Pulmonary artery endothelial cell (primary cell): ENCODE measurements around the gene CSMD2. TPM values are rescaled to one million over a fixed set of nuclear protein-coding genes. Genes with fewer than 3 reads are reported as not detected.

Source experiments
- DNase-seq: peaks from one replicate; pipeline ENCODE4 v3.0.0-alpha.2; 2011; ENCODE audit warnings: low read depth, low spot score
- total RNA-seq: library from RNA; depleted of rRNA; stranded (reverse); fragments of >200 nt; gene quantifications from 2 replicates; pipeline ENCODE4 v1.2.3, GENCODE V29; 2014

The CSMD2 gene
- total RNA-seq, 1 donor from 2014 or later, result under 0.01 TPM

DNA sequence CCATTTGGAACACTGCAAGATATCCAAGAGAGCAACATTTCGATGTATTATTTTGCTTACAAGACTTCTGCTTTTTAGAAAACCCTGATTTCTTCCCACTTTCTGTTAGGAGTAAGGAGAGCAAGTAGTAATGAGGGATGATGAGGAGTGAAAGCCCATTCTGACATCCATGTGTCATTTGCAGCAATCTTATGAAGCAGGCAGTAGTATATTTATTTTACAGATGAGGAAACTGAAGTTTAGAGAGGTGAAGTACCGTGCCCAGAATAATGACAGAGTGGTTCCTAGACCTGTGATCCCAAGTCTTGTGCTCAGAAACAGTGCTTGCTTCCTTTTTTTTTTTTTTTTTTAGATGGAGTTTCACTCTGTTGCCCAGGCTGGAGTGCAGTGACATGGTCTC, 699.7 kb downstream of the CSMD2 start:
- DNase-seq, result no peak

DNA sequence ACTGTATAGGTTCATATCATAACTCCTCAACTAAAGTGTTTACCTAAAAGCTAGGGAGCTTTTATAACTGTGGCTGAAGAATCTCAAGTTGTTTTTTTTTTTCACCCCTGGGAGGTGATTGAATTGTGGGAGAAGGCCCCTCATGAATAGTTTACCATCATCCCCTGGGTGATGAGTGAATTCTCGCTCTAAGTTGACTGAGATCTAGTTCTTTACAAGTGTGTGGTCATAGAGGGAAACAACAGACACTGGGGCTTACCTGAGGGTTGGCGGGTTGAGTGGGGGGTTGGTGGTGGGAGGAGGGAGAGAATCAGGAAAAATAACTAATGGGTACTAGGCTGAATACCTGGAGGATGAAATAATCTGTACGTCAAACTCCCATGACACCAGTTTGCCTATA, 700.5 kb downstream of the CSMD2 start:
- DNase-seq, result no peak

Other genes starting within 250 kb of the CSMD2 start
- not detected in 2 replicates for gene C1orf94, start 11.7 kb upstream of the CSMD2 start, total RNA-seq